ENCODE results near the gene DPP10. TPM values are rescaled to one million over a fixed set of nuclear protein-coding genes. Genes with fewer than 3 reads are reported as not detected.

The DPP10 gene
- total RNA-seq, 1 donor from 2014 or later = 15.1 TPM

DNA sequence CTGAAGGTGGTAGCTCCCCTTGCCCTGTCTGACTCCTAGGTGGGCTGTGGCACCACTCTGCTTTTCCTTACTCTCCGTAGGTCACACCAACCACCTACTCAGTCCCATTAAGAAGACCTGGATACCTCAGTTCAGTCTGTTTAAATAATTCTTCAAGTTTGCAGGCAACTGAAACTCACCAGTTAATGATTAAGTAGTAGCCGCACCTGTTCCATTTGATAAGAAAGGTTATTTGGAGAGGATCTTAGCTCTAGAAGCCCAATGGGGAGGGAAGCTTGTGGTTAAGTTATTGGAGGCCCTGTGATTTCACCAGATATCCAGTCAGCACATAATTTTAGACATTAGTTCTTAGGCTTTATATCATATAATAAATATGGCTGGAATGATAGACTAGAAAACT lies 1193.0 kb downstream of the DPP10 start:
- no peak for TF ChIP-seq CTCF (IDR thresholded peaks at IDR 0.05; ENCODE audit: partially characterized antibody, unreplicated experiment)
- Mint-ChIP-seq H3K36me3 (ENCODE audit: unreplicated experiment) (peaks cover 9% of the 10 kb centered on the region), H3K4me1 (ENCODE audit: low read depth, unreplicated experiment) (peaks cover 7% of the 10 kb centered on the region), H3K4me3 (ENCODE audit: unreplicated experiment) (no peak overlapping the region), H3K27me3 (ENCODE audit: unreplicated experiment) (no peaks in the 10 kb centered on the region), H3K9me3 (ENCODE audit: unreplicated experiment) (peaks cover 2% of the 10 kb centered on the region), H3K27ac (ENCODE audit: unreplicated experiment) (no peak overlapping the region)
- DNase-seq = no peak

DNA sequence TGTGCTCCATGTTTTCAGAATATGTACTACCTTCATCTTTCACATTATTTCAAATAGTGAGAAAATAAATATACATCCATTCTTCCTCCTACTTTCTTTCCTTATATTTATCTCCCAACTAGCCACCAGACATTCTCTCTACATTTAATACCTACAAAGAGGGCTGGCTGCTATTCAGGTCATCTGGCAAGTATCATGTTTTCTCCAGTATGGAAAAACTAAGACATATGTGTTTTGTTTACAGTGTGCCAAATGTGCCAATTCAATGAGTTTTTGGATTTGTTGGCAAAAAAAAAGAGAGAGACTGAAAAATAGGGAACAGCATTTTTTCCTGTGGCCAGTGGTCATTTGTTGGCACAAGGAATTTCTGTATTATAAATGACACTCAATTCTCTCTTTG lies 1207.3 kb downstream of the DPP10 start:
- peaks cover 5% of the 10 kb centered on the region for H3K9me3 Mint-ChIP-seq (ENCODE audit: unreplicated experiment)
- H3K4me1 Mint-ChIP-seq (ENCODE audit: low read depth, unreplicated experiment) = peaks cover 20% of the 10 kb centered on the region
- peak overlapping the region; percentile 1 for H3K27ac Mint-ChIP-seq (ENCODE audit: unreplicated experiment)
- no peak for DNase-seq
- H3K27me3 Mint-ChIP-seq (ENCODE audit: unreplicated experiment) = peaks cover 2% of the 10 kb centered on the region
- H3K4me3 Mint-ChIP-seq (ENCODE audit: unreplicated experiment) = no peak overlapping the region
- no peaks in the 10 kb centered on the region for H3K36me3 Mint-ChIP-seq (ENCODE audit: unreplicated experiment)
- TF ChIP-seq CTCF (IDR thresholded peaks at IDR 0.05; ENCODE audit: partially characterized antibody, unreplicated experiment) = no peak

- Mint-ChIP-seq H3K27me3 (ENCODE audit: unreplicated experiment) (peaks cover 2% of the 10 kb centered on the region), H3K36me3 (ENCODE audit: unreplicated experiment) (no peaks in the 10 kb centered on the region), H3K4me1 (ENCODE audit: low read depth, unreplicated experiment) (peaks cover 20% of the 10 kb centered on the region), H3K27ac (ENCODE audit: unreplicated experiment) (peak overlapping the region; percentile 6), H3K4me3 (ENCODE audit: unreplicated experiment) (no peak overlapping the region), H3K9me3 (ENCODE audit: unreplicated experiment) (peaks cover 5% of the 10 kb centered on the region)
- DNase-seq = no peak
- TF ChIP-seq CTCF (IDR thresholded peaks at IDR 0.05; ENCODE audit: partially characterized antibody, unreplicated experiment) = no peak
These were observed 1208.4 kb downstream of the DPP10 start for GRCh38 chr2:115650827-115651226.

DNA sequence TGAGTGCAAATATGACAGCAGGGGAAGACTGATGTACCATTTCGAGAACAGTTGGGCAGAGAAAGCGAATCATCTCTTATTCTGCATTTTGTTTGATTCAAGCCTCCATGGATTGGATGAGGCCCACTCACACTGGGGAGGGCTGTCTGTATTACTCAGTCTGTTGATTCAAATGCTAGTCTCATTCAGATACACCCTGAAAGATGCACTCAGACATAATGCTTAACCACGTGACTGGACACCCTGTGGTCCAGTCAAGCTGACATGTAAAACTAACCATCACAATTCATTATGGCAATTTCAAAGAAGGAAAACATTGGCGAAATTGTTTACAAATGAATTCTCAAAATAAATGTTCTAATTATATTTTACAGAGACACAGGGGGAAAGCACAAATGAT lies 1210.2 kb downstream of the DPP10 start:
- Mint-ChIP-seq H3K27ac (ENCODE audit: unreplicated experiment) (peak overlapping the region; percentile 65), H3K4me1 (ENCODE audit: low read depth, unreplicated experiment) (peaks cover 20% of the 10 kb centered on the region), H3K27me3 (ENCODE audit: unreplicated experiment) (peaks cover 2% of the 10 kb centered on the region), H3K9me3 (ENCODE audit: unreplicated experiment) (peaks cover 5% of the 10 kb centered on the region), H3K4me3 (ENCODE audit: unreplicated experiment) (no peak overlapping the region), H3K36me3 (ENCODE audit: unreplicated experiment) (no peaks in the 10 kb centered on the region)
- no peak for DNase-seq
- no peak for TF ChIP-seq CTCF (IDR thresholded peaks at IDR 0.05; ENCODE audit: partially characterized antibody, unreplicated experiment)

- H3K4me1 Mint-ChIP-seq (ENCODE audit: low read depth, unreplicated experiment) = peaks cover 13% of the 10 kb centered on the region
- H3K27ac Mint-ChIP-seq (ENCODE audit: unreplicated experiment) = peak overlapping the region; percentile 65
- no peak overlapping the region for H3K4me3 Mint-ChIP-seq (ENCODE audit: unreplicated experiment)
- H3K9me3 Mint-ChIP-seq (ENCODE audit: unreplicated experiment) = peaks cover 3% of the 10 kb centered on the region
- no peak for DNase-seq
- no peaks in the 10 kb centered on the region for H3K36me3 Mint-ChIP-seq (ENCODE audit: unreplicated experiment)
- H3K27me3 Mint-ChIP-seq (ENCODE audit: unreplicated experiment) = no peaks in the 10 kb centered on the region
- no peak for TF ChIP-seq CTCF (IDR thresholded peaks at IDR 0.05; ENCODE audit: partially characterized antibody, unreplicated experiment)
These were observed 1211.9 kb downstream of the DPP10 start for GRCh38 chr2:115654362-115654761.
